Stomach (tissue), 9 donors: Measurements from ENCODE around the gene AMPD3. TPM values are rescaled to one million over a fixed set of nuclear protein-coding genes. Genes with fewer than 3 reads are reported as not detected.
A peak's percentile ranks its signal among the peaks of the same experiment; 100 is the strongest.

Experiments
- DNase-seq, 2 donors: peaks; one replicate each; pipeline versions ENCODE4 v3.0.0 to v3.0.0-alpha.2; 2013 to 2019
- H3K27ac ChIP-seq, 5 donors: fragments of 200-600 bp in 4 of 5; sonication (generic) in 4 of 5; one replicate each; pipeline ENCODE4 v1.5.1; 2013 to 2019; ENCODE audit warnings: mild to moderate bottlenecking in 1 of 5, moderate library complexity in 1 of 5
- H3K27me3 ChIP-seq, 3 donors: fragments of 200-600 bp; sonication (generic); one replicate each; pipeline ENCODE4 v1.5.1; 2017 to 2019; ENCODE audit warnings: mixed run types in 1 of 3
- H3K36me3 ChIP-seq, 4 donors: fragments of 200-600 bp; sonication (generic); 1 replicate in 3 of 4; 2 replicates in 1 of 4; pipeline ENCODE4 v1.5.1; 2016 to 2019
- H3K4me1 ChIP-seq, 4 donors: fragments of 200-600 bp; sonication (generic); one replicate each; pipeline ENCODE4 v1.5.1; 2016 to 2019
- H3K4me3 ChIP-seq, 4 donors: fragments of 200-600 bp; sonication (generic) in 3 of 4; one replicate each; pipeline ENCODE4 v1.5.1; 2016 to 2019; ENCODE audit warnings: mild to moderate bottlenecking in 1 of 4
- H3K9me3 ChIP-seq, 4 donors: fragments of 200-600 bp; sonication (generic); one replicate each; pipeline ENCODE4 v1.5.1; 2016 to 2019
- EP300 ChIP-seq: sonication (generic); formaldehyde crosslinking; IDR thresholded peaks from one replicate; pipeline ENCODE4 v1.6.1; 2017; ENCODE audit warnings: antibody characterized with exemption
- POLR2A ChIP-seq, 4 donors: fragments of 450-650 bp; IDR thresholded peaks; one replicate each; pipeline ENCODE4 v1.6.1; 2016; ENCODE audit warnings: antibody characterized with exemption in 4 of 4, control low read depth in 2 of 4, mild to moderate bottlenecking in 1 of 4, moderate library complexity in 1 of 4
- POLR2AphosphoS5 ChIP-seq, 3 donors: sonication (generic); formaldehyde crosslinking; IDR thresholded peaks; one replicate each; pipeline ENCODE4 v1.6.1; 2016; ENCODE audit warnings: antibody characterized with exemption in 3 of 3
- WGBS, 5 donors: extraction: QIAGEN DNeasy Blood & Tissue Kit in 3 of 5; methylation state at CpG; one replicate each; pipeline versions ENCODE4 v1.1.5 to v1.1.7; 2013 to 2018; 5-methylcytosine and 5-hydroxymethylcytosine counted together
- intact Hi-C: fragments of 100-400 bp; cut with DNase I; formaldehyde crosslinking; loops from one replicate; pipeline ENCODE4 v1.15.1; 2023; ENCODE audit warnings: low total_unique reads
- polyA plus RNA-seq, 3 donors: library from polyadenylated mRNA; stranded (reverse); fragments of 200-250 nt; gene quantifications; one replicate each; pipeline ENCODE4 v1.2.3, GENCODE V29; 2013
- total RNA-seq, 5 donors: library from RNA; depleted of rRNA; stranded (reverse); fragments of >200 nt; gene quantifications; one replicate each; pipeline versions ENCODE4 v1.1.0 to v1.2.3, GENCODE V29; 2014 to 2016
- TF ChIP-seq, protein P1 (sequence below), 7 experiments: fragments of 450-650 bp in 4 of 7; fragments of 200-600 bp in 3 of 7; sonication (generic) in 3 of 7; IDR thresholded peaks; one replicate each; pipeline ENCODE4 v1.5.1; 2016 to 2019; ENCODE audit warnings: antibody characterized with exemption in 7 of 7, control low read depth in 2 of 7, mild to moderate bottlenecking in 1 of 7
- donor health status: healthy with polysubstance abuse.
- donor health status: Bipolar disorder and iron deficiency.
- donor health status: healthy.

Gene AMPD3
- total and polyA plus RNA-seq, 8 donors, result 4.1 to 20.4 (median 8.5) TPM

DNA sequence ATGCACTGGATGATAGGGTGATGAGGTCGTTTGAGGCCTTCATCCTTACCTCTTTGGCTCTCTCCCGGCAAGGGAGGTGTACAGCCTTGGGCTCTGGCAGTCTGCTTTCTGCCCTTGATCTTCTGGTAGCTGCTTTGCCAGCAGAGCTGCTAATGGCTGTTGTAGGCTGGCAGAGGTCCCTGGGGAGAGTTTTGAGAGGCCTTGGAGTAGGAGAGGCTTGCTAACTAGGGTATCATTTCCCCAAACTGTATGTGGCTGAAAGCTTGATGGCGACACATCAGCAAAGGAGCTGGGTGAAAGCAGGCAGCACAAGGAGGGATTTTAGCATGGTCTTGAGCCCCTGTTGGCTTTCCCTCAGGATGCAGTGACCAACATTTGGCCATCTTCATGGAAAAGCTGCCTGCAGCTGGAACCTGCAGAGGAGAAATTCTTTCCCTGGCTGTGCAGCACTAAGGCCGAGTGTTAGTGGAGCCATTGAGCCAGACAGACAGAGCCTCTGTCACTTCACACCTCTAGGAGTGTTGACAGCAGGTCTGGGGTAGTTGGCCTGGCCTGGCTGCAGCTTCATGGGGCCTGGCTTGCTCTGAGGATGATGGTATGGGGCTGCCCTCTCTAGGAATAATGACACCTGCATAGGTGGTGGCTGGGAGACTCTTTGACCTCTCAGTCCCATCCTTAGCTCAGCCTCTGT, 3.5 kb upstream of the AMPD3 start:
- peaks cover 22 to 51% (median 44%) of the 10 kb centered on the region in 4 donors for H3K4me1 ChIP-seq
- intact Hi-C loops, result no loop called here
- no peaks in the 10 kb centered on the region for H3K36me3 ChIP-seq
- peaks cover 0 to 8% (median 0%) of the 10 kb centered on the region in 3 donors for H3K27me3 ChIP-seq
- H3K9me3 ChIP-seq, result no peaks in the 10 kb centered on the region
- peak in 1 of 2 donors; percentile 24 for DNase-seq
- peak overlapping the region; percentile 53 to 67 (median 62) for H3K4me3 ChIP-seq
- 56 to 75% (median 65%) methylated on average over 3 to 4 of the region's 4 CpGs for WGBS, 5 donors
- peak overlapping the region; percentile 79 to 89 (median 85) for H3K27ac ChIP-seq
- TF ChIP-seq POLR2A (IDR thresholded peaks at IDR 0.05), result no peak
- TF ChIP-seq, protein P1, sequence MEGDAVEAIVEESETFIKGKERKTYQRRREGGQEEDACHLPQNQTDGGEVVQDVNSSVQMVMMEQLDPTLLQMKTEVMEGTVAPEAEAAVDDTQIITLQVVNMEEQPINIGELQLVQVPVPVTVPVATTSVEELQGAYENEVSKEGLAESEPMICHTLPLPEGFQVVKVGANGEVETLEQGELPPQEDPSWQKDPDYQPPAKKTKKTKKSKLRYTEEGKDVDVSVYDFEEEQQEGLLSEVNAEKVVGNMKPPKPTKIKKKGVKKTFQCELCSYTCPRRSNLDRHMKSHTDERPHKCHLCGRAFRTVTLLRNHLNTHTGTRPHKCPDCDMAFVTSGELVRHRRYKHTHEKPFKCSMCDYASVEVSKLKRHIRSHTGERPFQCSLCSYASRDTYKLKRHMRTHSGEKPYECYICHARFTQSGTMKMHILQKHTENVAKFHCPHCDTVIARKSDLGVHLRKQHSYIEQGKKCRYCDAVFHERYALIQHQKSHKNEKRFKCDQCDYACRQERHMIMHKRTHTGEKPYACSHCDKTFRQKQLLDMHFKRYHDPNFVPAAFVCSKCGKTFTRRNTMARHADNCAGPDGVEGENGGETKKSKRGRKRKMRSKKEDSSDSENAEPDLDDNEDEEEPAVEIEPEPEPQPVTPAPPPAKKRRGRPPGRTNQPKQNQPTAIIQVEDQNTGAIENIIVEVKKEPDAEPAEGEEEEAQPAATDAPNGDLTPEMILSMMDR (IDR thresholded peaks at IDR 0.05), result peak in 1 of 7 experiments; percentile 2

DNA sequence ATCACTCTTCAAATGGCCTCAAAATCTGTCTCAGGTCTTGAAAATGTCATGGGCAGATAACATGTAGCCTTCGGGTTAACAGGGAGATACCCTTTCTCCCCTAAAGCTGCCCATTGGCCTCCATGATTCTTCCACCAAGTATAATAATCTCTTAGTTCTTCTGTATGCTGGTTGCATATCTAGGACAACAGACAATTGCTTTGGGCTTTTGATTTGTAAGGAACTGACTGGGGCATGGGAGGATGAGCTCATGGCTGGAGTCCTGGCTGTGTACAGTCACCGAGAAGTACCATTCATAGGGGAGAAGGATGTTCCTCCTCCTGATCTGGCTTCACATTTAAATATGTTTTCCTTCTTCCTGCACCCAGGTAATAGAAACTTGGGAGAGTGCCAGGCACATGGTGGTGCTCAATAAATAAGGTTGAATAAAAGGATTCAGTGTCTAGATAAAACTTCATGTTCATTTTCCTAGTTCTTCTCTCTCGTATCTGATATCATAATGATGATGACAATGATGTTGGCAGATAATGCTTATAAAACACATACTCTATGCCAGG, 2.8 kb upstream of the AMPD3 start:
- peaks cover 23 to 55% (median 47%) of the 10 kb centered on the region in 4 donors for H3K4me1 ChIP-seq

DNA sequence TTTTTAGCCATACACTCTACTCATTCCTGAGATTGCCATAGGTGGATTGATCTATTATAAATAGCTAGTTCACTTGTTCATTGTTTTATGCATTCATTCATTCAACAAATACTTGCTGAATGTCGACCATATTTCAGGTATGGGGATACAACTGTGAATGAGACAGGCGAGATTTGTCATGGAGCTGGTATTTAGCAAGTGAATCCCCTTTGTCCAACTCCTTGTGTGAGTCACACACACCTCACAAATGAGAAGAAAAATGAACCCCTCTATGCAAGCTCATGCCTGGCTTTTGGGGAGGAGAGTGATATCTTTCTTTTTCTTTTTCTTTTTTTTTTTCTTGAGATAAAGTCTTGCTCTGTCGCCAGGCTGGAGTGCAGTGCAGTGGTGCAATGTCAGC, 1.8 kb upstream of the AMPD3 start:
- intact Hi-C loops, result no loop called here
- Histone ChIP-seq H3K4me3 (no peak overlapping the region), H3K27me3 (peaks cover 0 to 8% (median 0%) of the 10 kb centered on the region in 3 donors), H3K4me1 (peaks cover 23 to 63% (median 47%) of the 10 kb centered on the region in 4 donors), H3K36me3 (no peaks in the 10 kb centered on the region), H3K27ac (no peak overlapping the region), H3K9me3 (no peaks in the 10 kb centered on the region)
- WGBS, 5 donors, result 82 to 95% (median 89%) methylated on average over 3 of the region's 3 CpGs
- TF ChIP-seq POLR2A (IDR thresholded peaks at IDR 0.05), result no peak
- TF ChIP-seq POLR2AphosphoS5 (IDR thresholded peaks at IDR 0.05), result no peak
- TF ChIP-seq EP300, result no peak
- TF ChIP-seq, protein P1 (IDR thresholded peaks at IDR 0.05), result no peak
- DNase-seq, result no peak

More for the DNA sequence above, 2.8 kb upstream of the AMPD3 start:
- no peak for DNase-seq
- no peak overlapping the region for H3K4me3 ChIP-seq
- H3K36me3 ChIP-seq, result no peaks in the 10 kb centered on the region
- WGBS, 5 donors, result 84 to 95% (median 90%) methylated on average over 3 of the region's 3 CpGs
- peaks cover 0 to 8% (median 0%) of the 10 kb centered on the region in 3 donors for H3K27me3 ChIP-seq
- no peak overlapping the region for H3K27ac ChIP-seq
- TF ChIP-seq POLR2A (IDR thresholded peaks at IDR 0.05), result no peak
- H3K9me3 ChIP-seq, result no peaks in the 10 kb centered on the region
- intact Hi-C loops, result no loop called here

DNA sequence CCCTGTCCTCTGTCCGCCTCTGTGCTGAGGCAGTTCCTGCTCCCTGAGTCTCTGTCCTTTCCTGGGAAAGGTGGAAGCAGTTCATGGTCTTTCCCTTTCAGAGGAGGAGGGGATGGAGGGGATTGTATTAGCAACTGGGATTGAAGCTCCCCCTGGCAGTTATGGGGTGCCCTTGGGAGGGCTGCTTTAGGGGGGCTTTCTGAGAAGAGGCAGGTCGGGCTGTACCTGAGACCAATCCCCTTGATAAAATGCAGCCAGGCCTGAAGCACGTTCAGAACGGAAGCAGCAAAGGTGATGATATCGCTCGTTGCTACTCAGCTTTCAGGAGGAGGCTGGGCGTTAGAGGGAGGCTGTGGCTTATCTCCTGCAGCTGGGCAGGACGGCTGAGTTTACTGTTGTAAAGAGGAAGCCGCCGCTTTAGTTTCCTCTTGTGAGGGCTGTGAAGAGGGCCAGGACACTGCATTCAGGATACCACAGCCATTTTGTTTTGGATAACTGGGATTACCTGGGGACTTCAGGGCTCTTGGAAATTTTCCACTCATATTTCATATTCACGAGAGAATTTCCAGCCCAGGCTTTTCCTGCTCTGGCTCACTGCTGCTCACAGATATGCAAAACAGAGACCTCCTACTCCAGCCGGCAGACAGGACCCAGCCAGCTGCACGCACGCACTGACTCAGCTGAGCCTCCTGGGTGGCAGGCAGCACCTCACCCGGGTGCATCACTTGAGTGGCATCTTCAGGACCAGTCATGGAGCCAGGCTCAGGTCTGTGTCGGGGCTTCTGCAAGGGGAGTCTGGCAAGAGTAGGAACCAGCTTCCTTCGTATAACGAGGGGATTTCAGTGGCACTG, 798 bp downstream of the AMPD3 start:
- H3K9me3 ChIP-seq, result no peaks in the 10 kb centered on the region
- TF ChIP-seq POLR2A (IDR thresholded peaks at IDR 0.05), result no peak
- TF ChIP-seq, protein P1 (IDR thresholded peaks at IDR 0.05), result no peak
- peak in 2 of 3 donors; percentile 33 to 53 for TF ChIP-seq POLR2AphosphoS5 (IDR thresholded peaks at IDR 0.05)
- WGBS, 5 donors, result 2 to 17% (median 14%) methylated on average over 14 to 18 of the region's 18 CpGs
- intact Hi-C loops, result no loop called here
- no peaks in the 10 kb centered on the region for H3K36me3 ChIP-seq
- H3K27me3 ChIP-seq, result peaks cover 0 to 2% (median 0%) of the 10 kb centered on the region in 3 donors
- H3K4me1 ChIP-seq, result peaks cover 23 to 64% (median 37%) of the 10 kb centered on the region in 4 donors
- H3K27ac ChIP-seq, result peak overlapping the region; percentile 60 to 83 (median 81)
- peak; percentile 70 to 85 for DNase-seq
- peak overlapping the region; percentile 24 to 46 (median 36) for H3K4me3 ChIP-seq
